GM23338 (cell line): ENCODE measurements around the gene LSP1. TPM values are rescaled to one million over a fixed set of nuclear protein-coding genes. Genes with fewer than 3 reads are reported as not detected.

Source experiments
- ATAC-seq: fragments of 200-7000 bp; cut with Tn5 transposase; 3 replicates; pipeline ENCODE4 v1.9.1; 2020
- DNase-seq: peaks from one replicate; pipeline ENCODE4 v3.0.0-alpha.2; 2015; ENCODE audit warnings: low spot score
- H2AFZ ChIP-seq: fragments of 200-600 bp; sonication (generic); 2 replicates; pipeline ENCODE4 v1.8.0; 2016; ENCODE audit warnings: antibody characterized with exemption, mild to moderate bottlenecking, moderate library complexity
- H3F3A ChIP-seq: fragments of 200-600 bp; sonication (generic); replicated peaks from 2 replicates; pipeline ENCODE4 v1.8.0; 2017; ENCODE audit warnings: antibody characterized with exemption, mixed run types, low read depth
- H3K27ac ChIP-seq: fragments of 200-600 bp; sonication (generic); 2 replicates; pipeline ENCODE4 v1.6.1; 2016; ENCODE audit warnings: low read depth
- H3K27me3 ChIP-seq: fragments of 200-600 bp; sonication (generic); 2 replicates; pipeline ENCODE4 v1.8.0; 2016; ENCODE audit warnings: mild to moderate bottlenecking, mixed run types, moderate library complexity; ENCODE audit not compliant: insufficient read depth
- H3K36me3 ChIP-seq: fragments of 200-600 bp; sonication (generic); 2 replicates; pipeline ENCODE4 v1.8.0; 2016; ENCODE audit warnings: mild to moderate bottlenecking; ENCODE audit not compliant: insufficient read depth
- H3K4me1 ChIP-seq: fragments of 200-600 bp; sonication (generic); 2 replicates; pipeline ENCODE4 v1.8.0; 2016; ENCODE audit warnings: mild to moderate bottlenecking, moderate library complexity; ENCODE audit not compliant: insufficient read depth
- H3K4me2 ChIP-seq: fragments of 200-600 bp; sonication (generic); 2 replicates; pipeline ENCODE4 v1.7.1; 2017; ENCODE audit warnings: mixed run types
- H3K4me3 ChIP-seq: fragments of 200-600 bp; sonication (generic); 2 replicates; pipeline ENCODE4 v1.6.1; 2016; ENCODE audit warnings: mixed run types
- H3K79me2 ChIP-seq: fragments of 200-600 bp; sonication (generic); replicated peaks from 2 replicates; pipeline ENCODE4 v1.8.0; 2017; ENCODE audit warnings: mild to moderate bottlenecking; ENCODE audit not compliant: insufficient read depth
- H3K9me2 ChIP-seq: fragments of 200-600 bp; sonication (generic); 2 replicates; pipeline ENCODE4 v1.8.0; 2017; ENCODE audit not compliant: insufficient read depth
- H4K20me1 ChIP-seq: fragments of 200-600 bp; sonication (generic); replicated peaks from 2 replicates; pipeline ENCODE4 v1.8.0; 2017; ENCODE audit warnings: mild to moderate bottlenecking; ENCODE audit not compliant: insufficient read depth
- H3K27ac Mint-ChIP-seq: 2 replicates; pipeline ENCODE4 v1.8.0; 2020; ENCODE audit warnings: inconsistent platforms, mild to moderate bottlenecking, moderate library complexity, mixed read lengths
- H3K27me3 Mint-ChIP-seq: 3 replicates; pipeline ENCODE4 v1.8.0; 2022; ENCODE audit warnings: low read depth, mild to moderate bottlenecking, moderate library complexity, mixed read lengths, inconsistent platforms; ENCODE audit not compliant: insufficient read depth, poor library complexity
- H3K36me3 Mint-ChIP-seq: 3 replicates; pipeline ENCODE4 v1.8.0; 2021; ENCODE audit warnings: low read depth, mild to moderate bottlenecking, inconsistent platforms, moderate library complexity, mixed read lengths
- H3K4me1 Mint-ChIP-seq: 3 replicates; pipeline ENCODE4 v1.8.0; 2020; ENCODE audit warnings: mild to moderate bottlenecking, inconsistent platforms, mixed read lengths
- H3K4me3 Mint-ChIP-seq: 3 replicates; pipeline ENCODE4 v1.8.0; 2021; ENCODE audit warnings: moderate library complexity, mild to moderate bottlenecking, inconsistent platforms, mixed read lengths
- H3K9me3 Mint-ChIP-seq: 3 replicates; pipeline ENCODE4 v1.8.0; 2020; ENCODE audit warnings: moderate library complexity, mild to moderate bottlenecking, inconsistent platforms, mixed read lengths
- CREB1 ChIP-seq: fragments of 250-450 bp; sonication (Bioruptor Pico); IDR thresholded peaks from 2 replicates; pipeline ENCODE4 v1.5.0; 2020; ENCODE audit warnings: low read depth, mild to moderate bottlenecking, moderate library complexity
- CTCF ChIP-seq, 2 experiments: fragments of 200-600 bp in 1 of 2; sonication (generic) in 1 of 2; conservative IDR thresholded peaks; 2 replicates each; pipeline versions ENCODE4 v1.5.1 to v1.6.1; 2016 to 2017; ENCODE audit warnings: antibody characterized with exemption in 2 of 2, low read depth in 2 of 2, mild to moderate bottlenecking in 2 of 2, moderate library complexity in 1 of 2
- ETS1 ChIP-seq: IDR thresholded peaks from 2 replicates; pipeline ENCODE4 v1.6.1; 2016; ENCODE audit warnings: antibody characterized with exemption
- EZH2 ChIP-seq: fragments of 200-600 bp; sonication (generic); IDR thresholded peaks from one replicate; pipeline ENCODE4 v1.8.0; 2017; ENCODE audit warnings: antibody characterized with exemption, mild to moderate bottlenecking, low read depth; ENCODE audit not compliant: unreplicated experiment
- NANOG ChIP-seq: IDR thresholded peaks from 2 replicates; pipeline ENCODE4 v1.6.1; 2016; ENCODE audit warnings: antibody characterized with exemption, borderline replicate concordance
- POLR2AphosphoS5 ChIP-seq: IDR thresholded peaks from 2 replicates; pipeline ENCODE4 v1.6.1; 2016; ENCODE audit warnings: antibody characterized with exemption, low read depth
- REST ChIP-seq: IDR thresholded peaks from one replicate; pipeline ENCODE4 v1.6.1; 2018; ENCODE audit warnings: antibody characterized with exemption; ENCODE audit not compliant: unreplicated experiment
- ZNF114 ChIP-seq: fragments of 250-450 bp; sonication (Bioruptor Pico); IDR thresholded peaks from 2 replicates; pipeline ENCODE4 v1.5.0; 2020; ENCODE audit warnings: mild to moderate bottlenecking, moderate library complexity
- ZNF462 ChIP-seq: fragments of 250-450 bp; sonication (Bioruptor Pico); IDR thresholded peaks from 2 replicates; pipeline ENCODE4 v1.5.0; 2020; ENCODE audit warnings: mild to moderate bottlenecking, moderate library complexity
- polyA plus RNA-seq: library from polyadenylated mRNA; unstranded; fragments of >200 nt; fragmentation: Nextera tagmentation; extraction: Ambion mirVana; gene quantifications from 2 replicates; pipeline ENCODE4 v1.2.1, GENCODE V29; 2016
- total RNA-seq: library from RNA; depleted of rRNA; stranded (reverse); fragments of >200 nt; shearing (Covaris generic); gene quantifications from 2 replicates; pipeline ENCODE4 v1.2.3, GENCODE V29; 2014

LSP1 gene
- total and polyA plus RNA-seq, 2 experiments from 2014 or later: 0.84 TPM; not detected in 1

- Histone ChIP-seq H3K9me2 (no peaks in the 10 kb centered on the region), H3K27ac (no peak overlapping the region), H2AFZ (no peak overlapping the region), H3K4me3 (no peak overlapping the region), H3K79me2 (no peaks in the 10 kb centered on the region), H4K20me1 (no peaks in the 10 kb centered on the region), H3F3A (no peaks in the 10 kb centered on the region), H3K4me2 (no peak overlapping the region), H3K4me1 (no peaks in the 10 kb centered on the region), H3K27me3 (no peaks in the 10 kb centered on the region), H3K36me3 (no peaks in the 10 kb centered on the region)
- DNase-seq: no peak
- Mint-ChIP-seq H3K27me3 (peaks cover 14% of the 10 kb centered on the region), H3K9me3 (no peaks in the 10 kb centered on the region), H3K36me3 (no peaks in the 10 kb centered on the region), H3K27ac (no peak overlapping the region), H3K4me1 (0 out of 3 replicates have a peak, but pooled peaks cover 5% of the 10 kb centered on the region), H3K4me3 (no peak overlapping the region)
- TF ChIP-seq ZNF114 (CRISPR knock-in tag): no peak
- TF ChIP-seq REST: no peak
- TF ChIP-seq CREB1 (CRISPR knock-in tag): no peak
- no peak for TF ChIP-seq POLR2AphosphoS5
- no peak for TF ChIP-seq ETS1
- TF ChIP-seq NANOG: no peak
- TF ChIP-seq ZNF462 (CRISPR knock-in tag): no peak
- TF ChIP-seq CTCF (conservative IDR thresholded peaks at IDR 0.05; ENCODE audit: low read depth in 2 of 2): no peak
- TF ChIP-seq EZH2: no peak
- ATAC-seq: no peak
Measured at GRCh38 chr11:1927848-1928469, 75.1 kb downstream of the LSP1 start.
